NCI-H510A (cell line): Measurements from ENCODE around the gene SLC25A17.
A peak's percentile ranks its signal among the peaks of the same experiment; 100 is the strongest.

Experiments
- DNase-seq: peaks from one replicate; lab custom pipeline; 2025; lab: John Stamatoyannopoulos, UW

Gene SLC25A17

GRCh38 chr22:40758390-40758789 is 60.8 kb downstream of the SLC25A17 start:
- no peak for DNase-seq

GRCh38 chr22:40757071-40757470 is 62.1 kb downstream of the SLC25A17 start:
- no peak for DNase-seq

- DNase-seq: no peak
Observed at GRCh38 chr22:40753114-40753513, 66.0 kb downstream of the SLC25A17 start.

- no peak for DNase-seq
Observed at GRCh38 chr22:40751250-40751649, 67.9 kb downstream of the SLC25A17 start.

- no peak for DNase-seq
Observed at GRCh38 chr22:40749829-40750228, 69.3 kb downstream of the SLC25A17 start.

GRCh38 chr22:40748388-40749355 is 70.5 kb downstream of the SLC25A17 start:
- no peak for DNase-seq

- peak; percentile 18 for DNase-seq
Observed at GRCh38 chr22:40747361-40747760, 71.8 kb downstream of the SLC25A17 start.

- DNase-seq: no peak
Observed at GRCh38 chr22:40746428-40747220, 72.5 kb downstream of the SLC25A17 start.

GRCh38 chr22:40743768-40744167 is 75.4 kb downstream of the SLC25A17 start:
- no peak for DNase-seq

GRCh38 chr22:40741116-40741515 is 78.0 kb downstream of the SLC25A17 start:
- no peak for DNase-seq

- no peak for DNase-seq
Observed at GRCh38 chr22:40739721-40740120, 79.4 kb downstream of the SLC25A17 start.

GRCh38 chr22:40733919-40734318 is 85.2 kb downstream of the SLC25A17 start:
- no peak for DNase-seq

- no peak for DNase-seq
Observed at GRCh38 chr22:40732999-40733292, 86.2 kb downstream of the SLC25A17 start.

- DNase-seq: no peak
Observed at GRCh38 chr22:40729284-40729683, 89.9 kb downstream of the SLC25A17 start.

GRCh38 chr22:40728731-40729189 is 90.4 kb downstream of the SLC25A17 start:
- no peak for DNase-seq

- no peak for DNase-seq
Observed at GRCh38 chr22:40727964-40728615, 91.1 kb downstream of the SLC25A17 start.

GRCh38 chr22:40727070-40727963 is 91.8 kb downstream of the SLC25A17 start:
- no peak for DNase-seq

- DNase-seq: no peak
Observed at GRCh38 chr22:40726514-40726913, 92.6 kb downstream of the SLC25A17 start.

GRCh38 chr22:40723396-40723933 is 95.7 kb downstream of the SLC25A17 start:
- DNase-seq: no peak

- peak; percentile 44 for DNase-seq
Observed at GRCh38 chr22:40721266-40721665, 97.9 kb downstream of the SLC25A17 start.
